CD14-positive monocyte (primary cell): Measurements from ENCODE around the gene TRAPPC3L. TPM values are rescaled to one million over a fixed set of nuclear protein-coding genes. Genes with fewer than 3 reads are reported as not detected.

Experiments
- DNase-seq, 3 donors: peaks; one replicate each; pipeline ENCODE4 v3.0.0-alpha.2; 2011 to 2022
- H2AFZ ChIP-seq: 2 replicates; pipeline ENCODE4 v1.6.0; 2012; ENCODE audit warnings: mild to moderate bottlenecking, low read depth, low read length, inconsistent platforms; ENCODE audit not compliant: insufficient read depth, poor library complexity, severe bottlenecking
- H3K27ac ChIP-seq, 2 donors: 1 replicate in 1 of 2; 2 replicates in 1 of 2; pipeline ENCODE4 v1.5.1; 2012 to 2013; ENCODE audit warnings: low read length in 2 of 2, control low read depth in 1 of 2, inconsistent platforms in 1 of 2, low read depth in 1 of 2, mild to moderate bottlenecking in 1 of 2
- H3K27me3 ChIP-seq, 2 donors: one replicate each; pipeline versions ENCODE4 v1.6.0 to v1.6.1; 2011 to 2013; ENCODE audit warnings: low read length in 2 of 2; ENCODE audit not compliant: control insufficient read depth in 2 of 2, insufficient read depth in 2 of 2
- H3K36me3 ChIP-seq, 2 donors: replicated peaks in 1 of 2; 1 replicate in 1 of 2; 2 replicates in 1 of 2; pipeline versions ENCODE4 v1.5.1 to v1.6.1; 2012 to 2013; ENCODE audit warnings: low read length in 2 of 2, control low read depth in 1 of 2, inconsistent platforms in 1 of 2, mild to moderate bottlenecking in 1 of 2; ENCODE audit not compliant: insufficient read depth in 2 of 2, control insufficient read depth in 1 of 2
- H3K4me1 ChIP-seq, 2 donors: 1 replicate in 1 of 2; 2 replicates in 1 of 2; pipeline versions ENCODE4 v1.5.1 to v1.6.1; 2012 to 2013; ENCODE audit warnings: low read length in 2 of 2, control low read depth in 1 of 2, inconsistent platforms in 1 of 2, mild to moderate bottlenecking in 1 of 2, moderate library complexity in 1 of 2; ENCODE audit not compliant: insufficient read depth in 2 of 2, control insufficient read depth in 1 of 2
- H3K4me2 ChIP-seq: replicated peaks from 2 replicates; pipeline ENCODE3; 2012; ENCODE audit warnings: low read length, moderate library complexity, mild to moderate bottlenecking; ENCODE audit not compliant: poor library complexity, severe bottlenecking; ENCODE audit errors: extremely low read depth
- H3K4me3 ChIP-seq, 3 experiments: fragments of 200-600 bp in 1 of 3; sonication (generic) in 1 of 3; replicated peaks in 1 of 3; 1 replicate in 2 of 3; 2 replicates in 1 of 3; pipeline ENCODE4 v1.5.1; 2011 to 2013; ENCODE audit warnings: low read length in 3 of 3, mild to moderate bottlenecking in 3 of 3, control low read depth in 2 of 3, low read depth in 2 of 3, inconsistent platforms in 1 of 3, moderate library complexity in 1 of 3
- H3K79me2 ChIP-seq: 2 replicates; pipeline ENCODE4 v1.6.0; 2012; ENCODE audit warnings: mild to moderate bottlenecking, control low read depth, inconsistent platforms, low read length, moderate library complexity; ENCODE audit not compliant: insufficient read depth
- H3K9ac ChIP-seq: 2 replicates; pipeline ENCODE4 v1.6.0; 2017; ENCODE audit warnings: low read length, mild to moderate bottlenecking; ENCODE audit not compliant: insufficient read depth, poor library complexity, severe bottlenecking
- H3K9me3 ChIP-seq, 2 donors: replicated peaks in 1 of 2; 1 replicate in 1 of 2; 2 replicates in 1 of 2; pipeline versions ENCODE4 v1.5.1 to v1.6.1; 2012 to 2013; ENCODE audit warnings: low read length in 2 of 2, control low read depth in 1 of 2; ENCODE audit not compliant: control insufficient read depth in 1 of 2, insufficient read depth in 1 of 2
- H4K20me1 ChIP-seq: 2 replicates; pipeline ENCODE4 v1.6.0; 2012; ENCODE audit warnings: mild to moderate bottlenecking, low read length, control low read depth, moderate library complexity; ENCODE audit not compliant: insufficient read depth
- H3K27ac Mint-ChIP-seq, 7 donors: one replicate each; pipeline ENCODE4 v1.8.0; 2020; ENCODE audit warnings: mild to moderate bottlenecking in 7 of 7, mixed read lengths in 7 of 7, moderate library complexity in 6 of 7, inconsistent platforms in 2 of 7
- H3K27me3 Mint-ChIP-seq, 3 donors: one replicate each; pipeline ENCODE4 v1.8.0; 2021 to 2022; ENCODE audit warnings: low read depth in 3 of 3, mild to moderate bottlenecking in 3 of 3, mixed read lengths in 3 of 3, moderate library complexity in 3 of 3, inconsistent platforms in 1 of 3
- H3K36me3 Mint-ChIP-seq, 2 donors: one replicate each; pipeline ENCODE4 v1.8.0; 2020; ENCODE audit warnings: mixed read lengths in 2 of 2, inconsistent platforms in 1 of 2, mild to moderate bottlenecking in 1 of 2
- H3K4me1 Mint-ChIP-seq: one replicate; pipeline ENCODE4 v1.8.0; 2020; ENCODE audit warnings: mild to moderate bottlenecking, mixed read lengths
- H3K4me3 Mint-ChIP-seq, 2 donors: one replicate each; pipeline ENCODE4 v1.8.0; 2020; ENCODE audit warnings: mild to moderate bottlenecking in 2 of 2, mixed read lengths in 2 of 2, moderate library complexity in 1 of 2
- H3K9me3 Mint-ChIP-seq, 7 donors: one replicate each; pipeline ENCODE4 v1.8.0; 2020 to 2022; ENCODE audit warnings: mixed read lengths in 7 of 7, mild to moderate bottlenecking in 6 of 7, moderate library complexity in 6 of 7, inconsistent platforms in 2 of 7
- WGBS: methylation state at CpG from one replicate; pipeline ENCODE4 v1.1.5; 2013; ENCODE audit warnings: missing lambda C conversion rate; ENCODE audit not compliant: insufficient coverage; 5-methylcytosine and 5-hydroxymethylcytosine counted together
- intact Hi-C, 2 donors: fragments of 100-400 bp; cut with micrococcal nuclease; formaldehyde crosslinking; loops; one replicate each; pipeline versions ENCODE4 v1.15.0 to v1.15.1; 2023
- polyA plus RNA-seq, 3 donors: library from polyadenylated mRNA; depleted of rRNA in 1 of 3; unstranded in 2 of 3; stranded (reverse) in 1 of 3; fragments of 300-500 nt in 2 of 3; fragments of >200 nt in 1 of 3; fragmentation: Illumina TruSeq in 2 of 3; gene quantifications; 1 replicate in 2 of 3; 2 replicates in 1 of 3; pipeline ENCODE4 v1.2.3, GENCODE V29; 2012 to 2021
- TF ChIP-seq, protein P1 (sequence below): fragments of 200-600 bp; IDR thresholded peaks from one replicate; pipeline ENCODE4 v1.8.0; 2022; ENCODE audit warnings: antibody characterized with exemption, mild to moderate bottlenecking

Gene TRAPPC3L
- polyA plus RNA-seq, 3 donors = 0.17 TPM; not detected in 2

- Mint-ChIP-seq H3K36me3 (peaks cover 70 to 80% of the 10 kb centered on the region in 2 donors), H3K27me3 (peaks cover 0 to 2% (median 0%) of the 10 kb centered on the region in 3 donors), H3K4me1 (no peaks in the 10 kb centered on the region), H3K9me3 (peaks cover 0 to 3% (median 0%) of the 10 kb centered on the region in 7 donors), H3K4me3 (no peak overlapping the region), H3K27ac (no peak overlapping the region)
- no peaks in the 10 kb centered on the region for H3K9me3 ChIP-seq
- no peaks in the 10 kb centered on the region for H3K79me2 ChIP-seq
- no peak overlapping the region for H3K4me2 ChIP-seq
- no CpG with 5 or more reads among the region's 2 CpGs for WGBS
- H3K9ac ChIP-seq = no peak overlapping the region
- H3K27ac ChIP-seq = no peak overlapping the region
- TF ChIP-seq, protein P1, sequence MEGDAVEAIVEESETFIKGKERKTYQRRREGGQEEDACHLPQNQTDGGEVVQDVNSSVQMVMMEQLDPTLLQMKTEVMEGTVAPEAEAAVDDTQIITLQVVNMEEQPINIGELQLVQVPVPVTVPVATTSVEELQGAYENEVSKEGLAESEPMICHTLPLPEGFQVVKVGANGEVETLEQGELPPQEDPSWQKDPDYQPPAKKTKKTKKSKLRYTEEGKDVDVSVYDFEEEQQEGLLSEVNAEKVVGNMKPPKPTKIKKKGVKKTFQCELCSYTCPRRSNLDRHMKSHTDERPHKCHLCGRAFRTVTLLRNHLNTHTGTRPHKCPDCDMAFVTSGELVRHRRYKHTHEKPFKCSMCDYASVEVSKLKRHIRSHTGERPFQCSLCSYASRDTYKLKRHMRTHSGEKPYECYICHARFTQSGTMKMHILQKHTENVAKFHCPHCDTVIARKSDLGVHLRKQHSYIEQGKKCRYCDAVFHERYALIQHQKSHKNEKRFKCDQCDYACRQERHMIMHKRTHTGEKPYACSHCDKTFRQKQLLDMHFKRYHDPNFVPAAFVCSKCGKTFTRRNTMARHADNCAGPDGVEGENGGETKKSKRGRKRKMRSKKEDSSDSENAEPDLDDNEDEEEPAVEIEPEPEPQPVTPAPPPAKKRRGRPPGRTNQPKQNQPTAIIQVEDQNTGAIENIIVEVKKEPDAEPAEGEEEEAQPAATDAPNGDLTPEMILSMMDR = no peak
- intact Hi-C loops = no loop called here
- H3K4me3 ChIP-seq = no peak overlapping the region
- peaks cover 75 to 86% of the 10 kb centered on the region in 2 donors for H3K36me3 ChIP-seq
- no peak overlapping the region for H2AFZ ChIP-seq
- H3K27me3 ChIP-seq = no peaks in the 10 kb centered on the region
- no peak for DNase-seq
- no peaks in the 10 kb centered on the region for H4K20me1 ChIP-seq
- no peaks in the 10 kb centered on the region for H3K4me1 ChIP-seq
These were observed 41.3 kb upstream of the TRAPPC3L start for GRCh38 chr6:116586738-116587137.

DNA sequence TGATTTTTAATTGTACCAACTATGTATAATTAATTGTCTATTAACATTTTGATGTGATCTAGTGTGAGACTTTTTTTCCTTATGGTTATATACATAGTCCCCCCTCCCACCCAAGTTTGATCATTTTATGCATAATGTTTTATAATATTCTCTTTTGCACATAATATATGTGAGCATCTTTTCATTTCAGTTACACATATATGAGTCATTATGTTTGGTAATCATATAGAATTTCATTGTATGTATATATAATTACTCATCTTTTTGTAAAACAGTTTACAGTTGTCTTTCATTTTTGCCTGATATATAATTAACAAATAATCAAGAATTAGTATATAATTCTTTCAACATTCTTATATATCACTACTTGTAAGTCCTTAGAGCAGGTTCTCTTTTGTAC lies 40.8 kb upstream of the TRAPPC3L start:
- Mint-ChIP-seq H3K27ac (no peak overlapping the region), H3K36me3 (peaks cover 70 to 79% of the 10 kb centered on the region in 2 donors), H3K9me3 (peaks cover 0 to 3% (median 0%) of the 10 kb centered on the region in 7 donors), H3K4me1 (no peaks in the 10 kb centered on the region), H3K27me3 (peaks cover 0 to 2% (median 0%) of the 10 kb centered on the region in 3 donors), H3K4me3 (no peak overlapping the region)
- TF ChIP-seq, protein P1 = no peak
- Histone ChIP-seq H3K4me1 (no peaks in the 10 kb centered on the region), H3K79me2 (no peaks in the 10 kb centered on the region), H3K9me3 (no peaks in the 10 kb centered on the region), H3K27ac (no peak overlapping the region), H2AFZ (no peak overlapping the region), H3K27me3 (no peaks in the 10 kb centered on the region), H3K4me2 (no peak overlapping the region), H4K20me1 (no peaks in the 10 kb centered on the region), H3K9ac (no peak overlapping the region), H3K4me3 (no peak overlapping the region), H3K36me3 (peaks cover 75 to 86% of the 10 kb centered on the region in 2 donors)
- intact Hi-C loops = no loop called here
- DNase-seq = no peak
